Liver (tissue), 9 donors: ENCODE measurements around the gene MED22. TPM values are rescaled to one million over a fixed set of nuclear protein-coding genes. Genes with fewer than 3 reads are reported as not detected.

Experiments
- DNase-seq: peaks from one replicate; pipeline ENCODE4 v3.0.0-alpha.2; 2017; ENCODE audit warnings: low spot score
- H3K27ac ChIP-seq, 2 donors: one replicate each; pipeline ENCODE4 v1.7.0; 2013; ENCODE audit warnings: inconsistent platforms in 2 of 2, low read length in 2 of 2, control low read depth in 1 of 2, low read depth in 1 of 2, mild to moderate bottlenecking in 1 of 2
- H3K27me3 ChIP-seq, 4 donors: one replicate each; pipeline versions ENCODE4 v1.6.1 to v1.7.0; 2013; ENCODE audit warnings: low read length in 3 of 4, inconsistent platforms in 1 of 4, mild to moderate bottlenecking in 1 of 4, moderate library complexity in 1 of 4; ENCODE audit not compliant: control insufficient read depth in 4 of 4, insufficient read depth in 4 of 4
- H3K36me3 ChIP-seq, 4 donors: one replicate each; pipeline versions ENCODE4 v1.6.1 to v1.7.0; 2013; ENCODE audit warnings: low read length in 3 of 4, mild to moderate bottlenecking in 3 of 4, low read depth in 1 of 4, moderate library complexity in 1 of 4; ENCODE audit not compliant: control insufficient read depth in 4 of 4, insufficient read depth in 3 of 4
- H3K4me1 ChIP-seq, 4 donors: one replicate each; pipeline versions ENCODE4 v1.6.1 to v1.7.0; 2013; ENCODE audit warnings: low read length in 3 of 4, mild to moderate bottlenecking in 3 of 4, moderate library complexity in 1 of 4; ENCODE audit not compliant: control insufficient read depth in 4 of 4, insufficient read depth in 4 of 4
- H3K4me3 ChIP-seq, 3 donors: one replicate each; pipeline versions ENCODE4 v1.6.1 to v1.7.0; 2013; ENCODE audit warnings: low read length in 3 of 3, control low read depth in 1 of 3, low read depth in 1 of 3, mild to moderate bottlenecking in 1 of 3
- H3K9ac ChIP-seq, 2 donors: one replicate each; pipeline ENCODE4 v1.7.0; 2013; ENCODE audit warnings: low read length in 2 of 2, mild to moderate bottlenecking in 2 of 2, moderate library complexity in 2 of 2, control low read depth in 1 of 2, low read depth in 1 of 2
- H3K9me3 ChIP-seq, 4 donors: one replicate each; pipeline versions ENCODE4 v1.6.1 to v1.7.0; 2013; ENCODE audit warnings: low read length in 3 of 4; ENCODE audit not compliant: control insufficient read depth in 4 of 4
- EGR1 ChIP-seq, 2 donors: IDR thresholded peaks; 2 replicates each; pipeline ENCODE4 v1.6.1; 2016 to 2018; ENCODE audit warnings: antibody characterized with exemption in 2 of 2, low read depth in 2 of 2
- FOXA1 ChIP-seq: IDR thresholded peaks from 2 replicates; pipeline ENCODE4 v1.6.1; 2016; ENCODE audit warnings: antibody characterized with exemption
- FOXA2 ChIP-seq: IDR thresholded peaks from 2 replicates; pipeline ENCODE4 v1.6.1; 2016; ENCODE audit warnings: antibody characterized with exemption
- GABPA ChIP-seq, 2 donors: IDR thresholded peaks in 1 of 2; conservative IDR thresholded peaks in 1 of 2; 2 replicates each; pipeline ENCODE4 v1.6.1; 2016; ENCODE audit warnings: antibody characterized with exemption in 2 of 2, mild to moderate bottlenecking in 1 of 2, moderate library complexity in 1 of 2
- HNF4A ChIP-seq, 2 donors: conservative IDR thresholded peaks; 2 replicates each; pipeline ENCODE4 v1.6.1; 2016; ENCODE audit warnings: antibody characterized with exemption in 2 of 2, mild to moderate bottlenecking in 2 of 2
- HNF4G ChIP-seq: IDR thresholded peaks from 2 replicates; pipeline ENCODE4 v1.6.1; 2016; ENCODE audit warnings: antibody characterized with exemption
- JUND ChIP-seq, 2 donors: IDR thresholded peaks; 2 replicates each; pipeline ENCODE4 v1.6.1; 2016; ENCODE audit warnings: antibody characterized with exemption in 2 of 2
- NR2F2 ChIP-seq: IDR thresholded peaks from 2 replicates; pipeline ENCODE4 v1.6.1; 2016; ENCODE audit warnings: antibody characterized with exemption
- RAD21 ChIP-seq, 2 donors: IDR thresholded peaks; 2 replicates each; pipeline ENCODE4 v1.6.1; 2016; ENCODE audit warnings: antibody characterized with exemption in 2 of 2, mild to moderate bottlenecking in 2 of 2
- RXRA ChIP-seq, 2 donors: IDR thresholded peaks; 2 replicates each; pipeline ENCODE4 v1.6.1; 2017 to 2018; ENCODE audit warnings: antibody characterized with exemption in 2 of 2, mild to moderate bottlenecking in 1 of 2
- SP1 ChIP-seq: IDR thresholded peaks from 2 replicates; pipeline ENCODE4 v1.6.1; 2018; ENCODE audit warnings: antibody characterized with exemption, mild to moderate bottlenecking
- TAF1 ChIP-seq: conservative IDR thresholded peaks from 2 replicates; pipeline ENCODE4 v1.6.1; 2016; ENCODE audit warnings: antibody characterized with exemption, mild to moderate bottlenecking
- YY1 ChIP-seq: IDR thresholded peaks from 2 replicates; pipeline ENCODE4 v1.6.1; 2016; ENCODE audit warnings: antibody characterized with exemption, mild to moderate bottlenecking
- WGBS: extraction: QIAGEN DNeasy Blood & Tissue Kit; methylation state at CpG from one replicate; pipeline ENCODE4 v1.1.7; 2013; 5-methylcytosine and 5-hydroxymethylcytosine counted together
- polyA plus RNA-seq, 2 donors: library from polyadenylated mRNA; stranded (reverse) in 1 of 2; unstranded in 1 of 2; fragments of 200-250 nt in 1 of 2; fragments of >200 nt in 1 of 2; fragmentation: Nextera tagmentation in 1 of 2; extraction: Ambion mirVana in 1 of 2; gene quantifications; one replicate each; pipeline versions ENCODE4 v1.2.1 to v1.2.3, GENCODE V29; 2013 to 2015
- total RNA-seq, 2 donors: library from RNA; depleted of rRNA; stranded (reverse); fragments of >200 nt; gene quantifications; one replicate each; pipeline ENCODE4 v1.2.3, GENCODE V29; 2014
- TF ChIP-seq, protein P1 (sequence below): fragments of 150-350 bp; IDR thresholded peaks from 2 replicates; pipeline ENCODE4 v1.5.1; 2017; ENCODE audit warnings: improper control_type of control experiment, low read depth, low read length; ENCODE audit not compliant: missing input control
- TF ChIP-seq, protein P2 (sequence below): IDR thresholded peaks from 2 replicates; pipeline ENCODE4 v1.6.1; 2016; ENCODE audit warnings: antibody characterized with exemption
- TF ChIP-seq, protein P3 (sequence below): IDR thresholded peaks from 2 replicates; pipeline ENCODE4 v1.6.1; 2016; ENCODE audit warnings: antibody characterized with exemption
- TF ChIP-seq, protein P4 (sequence below): IDR thresholded peaks from 2 replicates; pipeline ENCODE4 v1.6.1; 2016; ENCODE audit warnings: antibody characterized with exemption, mild to moderate bottlenecking
- TF ChIP-seq, protein P5 (sequence below): IDR thresholded peaks from 2 replicates; pipeline ENCODE4 v1.6.1; 2016; ENCODE audit warnings: antibody characterized with exemption
- donor health status: healthy.
- donor health status: healthy.
- donor health status: healthy.
- donor health status: healthy.
- donor health status: healthy.

Gene MED22
- total and polyA plus RNA-seq, 4 donors, result 3.1 to 10.3 (median 9.9) TPM

DNA sequence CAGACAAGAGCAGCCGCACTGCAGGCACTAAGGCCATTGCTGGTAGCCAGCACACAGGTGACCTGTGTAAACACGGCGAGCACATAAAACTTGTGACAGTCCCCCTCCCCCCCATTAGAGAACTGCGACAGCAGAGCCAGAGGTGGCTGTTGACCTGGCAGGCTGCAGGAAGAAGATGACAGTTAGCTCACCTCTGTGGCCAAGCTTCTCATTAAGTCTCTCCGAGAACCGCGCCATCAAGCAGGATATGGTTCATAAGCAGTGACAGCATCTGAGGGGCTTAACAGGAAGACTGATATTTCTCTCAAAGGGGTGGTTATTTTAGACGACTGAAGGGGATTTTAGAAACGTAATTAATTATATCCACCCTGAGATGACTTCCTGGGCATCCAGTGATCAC, 22.8 kb upstream of the MED22 start:
- 28% methylated on average over 9 of the region's 9 CpGs for WGBS
- peaks cover 28 to 75% (median 65%) of the 10 kb centered on the region in 4 donors for H3K4me1 ChIP-seq
- peaks cover 4 to 25% (median 17%) of the 10 kb centered on the region in 4 donors for H3K36me3 ChIP-seq
- peak overlapping the region; percentile 51 to 62 for H3K27ac ChIP-seq
- no peaks in the 10 kb centered on the region for H3K9me3 ChIP-seq
- no peak overlapping the region for H3K4me3 ChIP-seq
- peak; percentile 57 for DNase-seq
- no peak overlapping the region for H3K9ac ChIP-seq
- no peaks in the 10 kb centered on the region for H3K27me3 ChIP-seq
- TF ChIP-seq, protein P1, sequence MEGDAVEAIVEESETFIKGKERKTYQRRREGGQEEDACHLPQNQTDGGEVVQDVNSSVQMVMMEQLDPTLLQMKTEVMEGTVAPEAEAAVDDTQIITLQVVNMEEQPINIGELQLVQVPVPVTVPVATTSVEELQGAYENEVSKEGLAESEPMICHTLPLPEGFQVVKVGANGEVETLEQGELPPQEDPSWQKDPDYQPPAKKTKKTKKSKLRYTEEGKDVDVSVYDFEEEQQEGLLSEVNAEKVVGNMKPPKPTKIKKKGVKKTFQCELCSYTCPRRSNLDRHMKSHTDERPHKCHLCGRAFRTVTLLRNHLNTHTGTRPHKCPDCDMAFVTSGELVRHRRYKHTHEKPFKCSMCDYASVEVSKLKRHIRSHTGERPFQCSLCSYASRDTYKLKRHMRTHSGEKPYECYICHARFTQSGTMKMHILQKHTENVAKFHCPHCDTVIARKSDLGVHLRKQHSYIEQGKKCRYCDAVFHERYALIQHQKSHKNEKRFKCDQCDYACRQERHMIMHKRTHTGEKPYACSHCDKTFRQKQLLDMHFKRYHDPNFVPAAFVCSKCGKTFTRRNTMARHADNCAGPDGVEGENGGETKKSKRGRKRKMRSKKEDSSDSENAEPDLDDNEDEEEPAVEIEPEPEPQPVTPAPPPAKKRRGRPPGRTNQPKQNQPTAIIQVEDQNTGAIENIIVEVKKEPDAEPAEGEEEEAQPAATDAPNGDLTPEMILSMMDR, result no peak
- TF ChIP-seq RAD21 (IDR thresholded peaks at IDR 0.05) (no peak), NR2F2 (no peak), SP1 (peak; percentile 48), JUND (IDR thresholded peaks at IDR 0.05) (no peak), RXRA (IDR thresholded peaks at IDR 0.05) (peak in 1 of 2 donors; percentile 56), HNF4A (conservative IDR thresholded peaks at IDR 0.05) (peak in 1 of 2 donors; percentile 22), GABPA (IDR thresholded peaks at IDR 0.05 in 1 of 2, conservative IDR thresholded peaks at IDR 0.05 in 1 of 2) (peak in 1 of 2 donors; percentile 60), HNF4G (no peak), EGR1 (IDR thresholded peaks at IDR 0.05; ENCODE audit: low read depth in 2 of 2) (peak in 1 of 2 donors; percentile 21), YY1 (peak; percentile 61), FOXA1 (peak; percentile 93), TAF1 (peak; percentile 90), FOXA2 (peak; percentile 93)
- TF ChIP-seq, protein P2, sequence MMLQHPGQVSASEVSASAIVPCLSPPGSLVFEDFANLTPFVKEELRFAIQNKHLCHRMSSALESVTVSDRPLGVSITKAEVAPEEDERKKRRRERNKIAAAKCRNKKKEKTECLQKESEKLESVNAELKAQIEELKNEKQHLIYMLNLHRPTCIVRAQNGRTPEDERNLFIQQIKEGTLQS, result no peak
- TF ChIP-seq, protein P3, sequence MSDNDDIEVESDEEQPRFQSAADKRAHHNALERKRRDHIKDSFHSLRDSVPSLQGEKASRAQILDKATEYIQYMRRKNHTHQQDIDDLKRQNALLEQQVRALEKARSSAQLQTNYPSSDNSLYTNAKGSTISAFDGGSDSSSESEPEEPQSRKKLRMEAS, result no peak
- TF ChIP-seq, protein P4, sequence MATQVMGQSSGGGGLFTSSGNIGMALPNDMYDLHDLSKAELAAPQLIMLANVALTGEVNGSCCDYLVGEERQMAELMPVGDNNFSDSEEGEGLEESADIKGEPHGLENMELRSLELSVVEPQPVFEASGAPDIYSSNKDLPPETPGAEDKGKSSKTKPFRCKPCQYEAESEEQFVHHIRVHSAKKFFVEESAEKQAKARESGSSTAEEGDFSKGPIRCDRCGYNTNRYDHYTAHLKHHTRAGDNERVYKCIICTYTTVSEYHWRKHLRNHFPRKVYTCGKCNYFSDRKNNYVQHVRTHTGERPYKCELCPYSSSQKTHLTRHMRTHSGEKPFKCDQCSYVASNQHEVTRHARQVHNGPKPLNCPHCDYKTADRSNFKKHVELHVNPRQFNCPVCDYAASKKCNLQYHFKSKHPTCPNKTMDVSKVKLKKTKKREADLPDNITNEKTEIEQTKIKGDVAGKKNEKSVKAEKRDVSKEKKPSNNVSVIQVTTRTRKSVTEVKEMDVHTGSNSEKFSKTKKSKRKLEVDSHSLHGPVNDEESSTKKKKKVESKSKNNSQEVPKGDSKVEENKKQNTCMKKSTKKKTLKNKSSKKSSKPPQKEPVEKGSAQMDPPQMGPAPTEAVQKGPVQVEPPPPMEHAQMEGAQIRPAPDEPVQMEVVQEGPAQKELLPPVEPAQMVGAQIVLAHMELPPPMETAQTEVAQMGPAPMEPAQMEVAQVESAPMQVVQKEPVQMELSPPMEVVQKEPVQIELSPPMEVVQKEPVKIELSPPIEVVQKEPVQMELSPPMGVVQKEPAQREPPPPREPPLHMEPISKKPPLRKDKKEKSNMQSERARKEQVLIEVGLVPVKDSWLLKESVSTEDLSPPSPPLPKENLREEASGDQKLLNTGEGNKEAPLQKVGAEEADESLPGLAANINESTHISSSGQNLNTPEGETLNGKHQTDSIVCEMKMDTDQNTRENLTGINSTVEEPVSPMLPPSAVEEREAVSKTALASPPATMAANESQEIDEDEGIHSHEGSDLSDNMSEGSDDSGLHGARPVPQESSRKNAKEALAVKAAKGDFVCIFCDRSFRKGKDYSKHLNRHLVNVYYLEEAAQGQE, result peak; percentile 43
- TF ChIP-seq, protein P5, sequence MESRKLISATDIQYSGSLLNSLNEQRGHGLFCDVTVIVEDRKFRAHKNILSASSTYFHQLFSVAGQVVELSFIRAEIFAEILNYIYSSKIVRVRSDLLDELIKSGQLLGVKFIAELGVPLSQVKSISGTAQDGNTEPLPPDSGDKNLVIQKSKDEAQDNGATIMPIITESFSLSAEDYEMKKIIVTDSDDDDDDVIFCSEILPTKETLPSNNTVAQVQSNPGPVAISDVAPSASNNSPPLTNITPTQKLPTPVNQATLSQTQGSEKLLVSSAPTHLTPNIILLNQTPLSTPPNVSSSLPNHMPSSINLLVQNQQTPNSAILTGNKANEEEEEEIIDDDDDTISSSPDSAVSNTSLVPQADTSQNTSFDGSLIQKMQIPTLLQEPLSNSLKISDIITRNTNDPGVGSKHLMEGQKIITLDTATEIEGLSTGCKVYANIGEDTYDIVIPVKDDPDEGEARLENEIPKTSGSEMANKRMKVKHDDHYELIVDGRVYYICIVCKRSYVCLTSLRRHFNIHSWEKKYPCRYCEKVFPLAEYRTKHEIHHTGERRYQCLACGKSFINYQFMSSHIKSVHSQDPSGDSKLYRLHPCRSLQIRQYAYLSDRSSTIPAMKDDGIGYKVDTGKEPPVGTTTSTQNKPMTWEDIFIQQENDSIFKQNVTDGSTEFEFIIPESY, result no peak
